HG03354 (cell line): ENCODE measurements around the gene PRTG.
"Not testable (repeated sequence)": the region's sequence is repeated elsewhere in the genome, so short reads cannot be mapped to it uniquely, and the experiment has no call there.

Experiments
- ATAC-seq: cut with Tn5 transposase; IDR thresholded peaks from one replicate; pipeline ENCODE4 v1.9.1; 2021; ENCODE audit warnings: mild to moderate bottlenecking; ENCODE audit not compliant: unreplicated experiment, poor library complexity, severe bottlenecking

The PRTG gene

DNA sequence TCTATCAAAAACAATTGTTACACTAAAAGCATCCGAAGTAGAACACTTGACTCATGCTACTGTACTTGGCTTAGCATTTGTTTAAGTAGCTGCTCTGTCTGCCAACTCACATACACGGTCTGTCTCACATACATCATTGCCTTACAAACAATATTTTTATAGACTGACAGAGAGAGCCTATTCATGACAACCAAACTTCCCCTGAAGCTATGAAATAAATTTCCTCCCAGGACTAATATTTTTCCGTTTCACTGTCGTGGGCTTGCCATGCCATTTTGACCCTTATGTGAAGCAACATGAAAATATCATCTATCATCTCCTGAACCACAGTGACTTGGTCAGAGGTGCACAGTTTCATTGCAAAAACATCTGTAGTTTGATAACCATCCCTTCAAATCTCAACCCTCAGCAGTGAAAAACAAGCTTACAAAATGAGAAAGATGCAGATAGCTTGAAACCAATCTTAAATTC, 88.4 kb downstream of the PRTG start:
- ATAC-seq, result no peak

DNA sequence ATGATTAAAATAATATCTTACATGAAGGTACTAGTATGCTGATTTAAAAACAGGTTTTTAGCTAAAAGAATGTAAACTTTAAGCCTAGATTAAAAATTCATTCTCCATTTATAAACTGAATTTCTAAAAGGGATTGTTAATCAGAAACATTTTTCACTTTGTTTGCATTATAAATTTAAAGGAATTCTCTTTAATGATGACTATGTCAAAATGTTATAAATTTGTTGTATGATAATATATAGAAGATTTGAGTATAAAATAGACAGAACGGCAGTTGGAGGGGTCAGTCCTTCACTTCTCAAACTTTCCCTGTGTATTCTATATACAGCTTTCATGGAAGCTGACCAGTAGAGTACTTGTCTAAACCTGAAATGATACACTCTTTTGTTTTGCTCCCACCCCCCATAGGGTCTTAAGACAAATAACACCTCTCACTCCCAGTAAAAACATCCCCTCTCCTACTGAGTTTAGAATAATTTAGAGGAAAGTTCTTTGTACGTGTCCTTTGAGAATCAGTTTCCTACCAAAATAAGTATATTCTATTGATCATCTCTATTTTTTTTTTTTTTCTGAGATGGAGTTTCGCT, 90.0 kb downstream of the PRTG start:
- ATAC-seq, result no peak

DNA sequence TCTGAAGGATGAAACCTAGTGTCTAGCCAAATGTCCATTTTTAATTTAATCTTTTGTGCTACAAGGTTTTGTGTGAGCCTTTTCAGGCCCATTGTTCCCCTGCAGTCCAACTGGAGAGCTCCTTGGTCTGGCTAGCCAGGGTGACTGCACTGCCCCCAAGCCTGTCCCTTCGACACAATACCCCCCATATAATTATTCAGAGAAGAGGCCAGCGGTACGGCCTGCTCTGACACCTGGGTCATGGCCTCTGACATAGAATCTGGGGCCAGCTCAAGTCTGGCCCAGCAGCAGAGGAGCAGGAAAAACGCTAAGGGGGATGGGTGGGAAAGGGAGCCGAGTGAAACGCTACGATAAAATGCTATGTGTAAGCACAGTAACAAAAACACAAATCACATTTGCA, 90.6 kb downstream of the PRTG start:
- ATAC-seq, result no peak

DNA sequence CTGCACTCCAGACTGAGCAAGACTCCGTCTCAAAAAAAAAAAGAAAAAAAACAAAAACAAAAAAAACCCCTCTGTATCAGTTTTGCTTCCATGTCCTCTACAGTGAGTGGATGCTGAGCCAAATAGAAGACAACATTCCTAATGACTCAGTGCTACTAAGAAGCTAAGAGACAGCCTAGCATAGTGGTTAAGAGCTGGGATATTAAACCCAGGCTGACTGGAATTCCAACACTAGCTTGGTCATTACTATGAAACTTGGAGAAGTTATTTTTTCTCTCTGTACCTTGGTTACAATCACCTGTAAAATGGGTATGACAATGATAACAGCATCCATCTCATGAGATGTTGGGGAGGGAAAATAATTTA, 93.9 kb downstream of the PRTG start:
- ATAC-seq, result no peak

DNA sequence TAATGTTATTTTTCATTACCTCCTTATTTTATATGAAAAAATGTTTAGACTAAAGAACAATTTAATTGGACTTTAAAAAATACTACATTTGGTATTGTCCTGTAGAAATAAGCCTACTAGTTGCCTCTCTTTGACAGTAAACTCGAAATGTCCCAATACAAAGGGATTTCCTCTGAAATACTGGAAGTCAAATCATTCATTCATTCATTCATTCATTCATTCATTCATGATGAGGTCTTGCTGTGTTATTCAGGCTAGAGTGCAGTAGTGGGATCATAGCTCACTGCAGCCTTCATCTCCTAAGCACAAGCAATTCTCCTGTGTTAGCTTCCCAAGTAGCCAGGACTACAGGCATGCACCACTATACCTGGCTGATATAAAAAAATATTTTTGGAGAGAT, 104.2 kb downstream of the PRTG start:
- no peak for ATAC-seq

DNA sequence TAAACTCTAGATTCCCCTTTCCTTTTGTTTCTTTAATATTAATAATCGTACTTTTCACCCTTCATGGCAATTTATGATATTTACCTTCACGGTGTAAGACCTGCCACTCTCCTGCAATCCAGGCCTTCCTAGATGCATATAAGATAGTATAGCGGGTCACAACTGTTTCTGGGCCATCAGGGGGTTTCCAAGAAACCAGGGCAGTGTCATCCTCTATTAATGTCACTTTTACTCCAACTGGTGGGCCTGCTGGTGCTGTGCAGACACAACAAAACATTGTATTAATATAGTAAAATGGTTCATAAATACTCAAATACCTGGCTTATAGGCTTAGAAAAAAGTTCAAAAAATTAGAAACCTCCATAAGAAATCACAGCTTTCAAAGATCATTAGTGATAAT, 105.9 kb downstream of the PRTG start:
- no peak for ATAC-seq

DNA sequence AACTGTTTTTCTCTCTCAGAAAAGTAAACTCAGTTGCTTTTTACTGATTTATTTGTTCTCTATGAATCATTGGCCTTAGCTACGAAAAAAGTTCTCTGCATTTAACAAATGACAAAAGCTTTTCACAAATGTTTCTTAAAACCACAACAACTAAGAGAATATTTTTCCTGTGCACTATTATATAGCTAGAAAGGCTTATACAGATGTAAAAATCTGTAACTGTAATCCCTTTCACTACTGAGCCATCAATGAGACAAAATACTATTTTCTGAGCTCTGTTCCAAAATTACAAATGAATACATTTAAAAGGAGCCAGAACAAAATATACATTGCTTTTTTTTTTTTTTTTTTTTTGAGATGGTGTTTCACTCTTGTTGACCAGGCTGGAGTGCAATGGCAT, 109.2 kb downstream of the PRTG start:
- ATAC-seq, result no peak

DNA sequence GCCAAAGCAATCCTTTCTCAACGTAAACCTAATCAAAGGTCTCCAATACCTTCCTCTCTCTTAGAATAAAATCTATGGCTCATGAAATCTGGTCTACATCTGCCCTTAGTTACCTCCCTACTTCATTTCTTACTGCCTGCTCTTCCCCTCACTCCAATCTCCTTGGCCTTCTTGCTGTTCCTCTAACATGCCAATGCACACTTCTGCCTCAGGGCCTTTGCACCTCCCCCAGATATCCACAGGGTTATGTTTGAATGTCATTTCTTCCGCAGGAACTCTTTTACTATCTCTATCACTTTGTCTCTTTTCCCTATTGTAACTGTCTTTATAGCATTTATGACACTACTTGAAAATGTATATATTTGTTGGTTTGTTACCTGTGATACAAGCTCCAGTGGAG, 110.5 kb downstream of the PRTG start:
- no peak for ATAC-seq

DNA sequence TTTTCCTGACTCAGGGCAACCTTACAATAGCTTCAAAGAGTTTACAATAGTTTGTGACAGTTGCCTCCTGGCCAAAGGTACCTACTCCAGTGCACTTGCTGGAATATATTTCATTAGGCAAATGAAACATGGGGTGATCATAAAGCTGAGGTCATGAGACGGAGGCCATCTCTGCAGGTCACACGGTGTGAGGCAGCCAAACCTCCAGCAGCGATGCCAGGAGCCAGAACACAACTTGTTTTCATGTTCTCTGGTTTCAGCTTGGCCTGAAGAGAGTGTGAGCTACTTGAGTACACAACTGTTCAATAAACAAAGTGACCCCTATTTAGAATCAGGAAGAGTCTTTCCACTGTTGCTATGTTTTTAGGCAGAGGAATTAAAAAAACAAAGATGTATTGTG, 112.1 kb downstream of the PRTG start:
- ATAC-seq, result no peak

DNA sequence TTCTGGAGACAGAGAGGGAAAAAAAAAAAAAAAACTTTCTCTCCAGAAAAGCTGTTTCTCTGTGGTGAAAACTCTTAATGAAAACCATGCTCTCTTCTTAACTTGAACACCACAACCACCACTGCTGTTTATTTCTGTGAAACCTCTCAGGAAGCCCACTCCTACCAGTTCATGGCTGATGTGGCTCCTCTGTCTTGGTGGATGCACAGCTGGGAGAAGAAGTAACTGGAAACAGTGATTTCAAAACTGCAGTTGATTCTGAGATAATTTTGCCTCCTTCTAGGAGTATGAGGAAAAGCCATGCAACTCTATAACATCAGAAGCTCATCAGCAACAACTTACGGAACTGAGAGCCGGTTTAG, 114.6 kb downstream of the PRTG start:
- ATAC-seq, result no peak

DNA sequence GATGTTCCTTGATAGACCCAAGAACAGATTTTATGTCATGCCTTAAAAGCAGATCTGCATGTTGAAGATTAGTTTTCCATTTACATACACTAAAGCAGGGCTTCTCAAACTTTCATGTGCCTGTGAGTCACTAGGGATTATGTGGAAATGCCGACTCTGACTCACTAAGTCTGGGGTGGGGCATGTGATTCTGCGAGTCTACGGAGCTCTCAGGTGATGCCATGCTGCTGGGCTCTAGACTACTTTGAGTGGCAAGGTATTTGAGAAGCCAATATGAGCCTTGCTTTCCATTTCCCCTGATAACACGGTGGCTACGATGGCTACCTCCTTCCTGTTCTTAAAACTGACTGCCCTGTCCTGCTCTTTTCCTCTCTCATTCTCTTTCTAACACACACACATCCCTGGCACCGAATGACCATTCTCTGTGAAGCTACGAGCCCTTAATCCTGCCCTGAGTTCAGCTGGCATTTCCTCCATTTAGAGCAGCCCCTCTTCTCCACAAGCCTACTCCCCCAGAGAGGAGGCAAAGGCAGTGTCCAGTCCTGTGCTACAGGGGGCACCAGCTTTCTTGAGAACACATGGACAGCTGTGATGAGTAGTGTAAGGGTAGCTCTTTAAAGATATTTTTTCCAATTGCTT, 115.1 kb downstream of the PRTG start:
- ATAC-seq, result no peak

DNA sequence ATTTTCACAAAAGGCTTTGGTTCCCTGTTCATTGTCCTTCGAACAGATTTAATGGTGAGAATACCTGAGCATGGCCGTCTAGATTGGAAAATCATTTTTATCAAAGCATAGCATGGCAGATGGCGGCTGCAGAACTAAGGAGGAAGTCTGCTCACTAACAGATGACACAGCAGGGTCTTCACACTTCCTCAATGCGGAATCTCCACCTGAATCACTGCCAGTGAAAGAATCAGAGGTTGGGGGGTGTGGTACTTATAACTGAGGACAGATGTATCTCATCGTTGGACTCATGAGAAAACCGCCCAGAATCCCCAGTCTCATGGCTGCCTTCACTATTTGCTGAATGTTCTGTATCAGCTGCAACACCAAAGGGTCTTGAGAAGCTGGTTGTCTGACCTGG, 123.2 kb downstream of the PRTG start:
- ATAC-seq, result no peak

DNA sequence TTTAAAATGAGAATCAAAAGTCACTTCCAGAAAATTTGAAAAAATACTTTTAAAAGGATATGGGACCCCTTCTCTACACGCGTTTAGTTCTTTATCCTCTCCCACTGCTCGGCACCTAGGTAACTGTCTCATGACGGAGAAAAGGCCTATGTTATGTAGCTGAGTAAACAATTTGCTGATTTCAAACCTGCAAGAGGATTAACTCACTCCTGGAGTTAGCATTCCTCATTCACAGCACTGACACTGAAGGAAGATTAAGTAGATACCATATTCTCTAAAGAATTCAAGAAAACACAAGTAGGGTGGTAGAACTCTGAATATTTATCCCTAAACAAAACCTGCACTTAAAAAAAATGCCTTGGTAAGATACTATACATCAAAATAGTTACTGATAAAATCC, 124.6 kb downstream of the PRTG start:
- no peak for ATAC-seq

DNA sequence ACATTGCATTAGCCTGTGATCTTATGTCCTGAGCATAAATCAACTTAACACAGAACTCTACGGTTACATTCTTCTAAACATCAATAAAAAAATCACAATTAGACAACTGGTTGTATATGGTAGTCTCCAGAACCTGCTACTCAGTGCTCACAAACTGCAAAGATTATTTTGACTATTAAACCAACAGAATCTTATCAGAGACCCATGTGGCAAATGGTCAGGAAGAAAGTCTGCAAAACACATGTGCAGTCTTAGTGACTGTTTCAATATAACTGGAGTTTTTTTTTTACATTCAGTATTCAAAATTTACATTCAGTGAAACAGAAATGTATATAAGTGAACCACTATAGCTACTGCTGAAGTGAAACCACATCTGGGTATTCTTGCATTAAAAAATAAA, 127.5 kb downstream of the PRTG start:
- no peak for ATAC-seq

DNA sequence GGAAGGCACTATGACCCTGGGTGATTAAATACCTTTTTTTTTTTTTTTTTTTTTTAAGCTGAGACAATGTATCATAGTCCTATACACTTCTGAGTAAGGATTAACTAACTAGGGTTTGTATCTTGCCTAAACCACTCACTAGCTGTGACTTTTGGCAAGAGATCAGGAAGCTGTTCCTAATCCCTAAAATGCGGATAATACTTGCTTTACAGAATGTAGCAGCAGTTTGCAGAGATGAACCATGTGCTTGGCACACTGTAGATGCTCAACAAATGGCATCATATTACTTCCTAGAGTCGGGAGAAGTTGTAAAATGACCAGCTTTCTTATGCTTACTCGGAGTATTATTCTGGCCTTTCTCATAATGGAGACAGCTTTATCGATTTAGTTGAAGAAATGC, 129.2 kb downstream of the PRTG start:
- ATAC-seq, result no peak

DNA sequence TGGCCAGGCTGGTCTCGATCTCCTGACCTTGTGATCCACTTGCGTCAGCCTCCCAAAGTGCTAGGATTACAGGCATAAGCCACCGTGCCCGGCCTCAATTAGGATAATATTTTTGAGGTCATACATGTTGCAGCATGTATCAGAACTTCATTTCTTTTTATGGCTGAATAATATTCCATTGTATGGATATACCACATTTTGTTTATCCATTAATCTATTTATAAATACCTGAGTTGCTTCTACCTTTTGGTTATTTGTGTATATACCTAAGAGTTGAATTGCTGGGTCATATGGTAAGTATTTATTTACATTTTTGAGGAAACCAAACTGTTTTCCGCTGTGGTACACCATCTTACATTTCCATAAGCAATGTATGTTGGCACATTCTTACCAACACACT, 136.7 kb downstream of the PRTG start:
- ATAC-seq, result no peak

DNA sequence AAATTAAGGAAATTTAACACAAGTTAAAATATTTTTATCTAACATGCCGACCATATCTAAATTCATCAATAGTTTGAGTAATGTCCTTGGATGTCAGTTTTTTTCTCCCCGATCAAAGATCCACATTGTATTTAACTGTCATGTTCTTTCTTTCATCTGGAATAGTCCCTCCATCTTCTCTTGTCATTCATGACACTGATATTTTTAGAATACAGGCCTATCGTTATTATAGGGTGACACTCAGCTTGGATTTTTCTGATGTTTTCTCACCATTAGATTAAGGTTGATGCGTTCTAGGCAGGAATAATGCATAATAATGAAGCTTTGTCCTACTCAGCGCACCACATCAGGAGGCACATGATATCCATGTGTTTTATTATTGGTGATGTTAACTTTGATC, 141.6 kb downstream of the PRTG start:
- ATAC-seq, result no peak

DNA sequence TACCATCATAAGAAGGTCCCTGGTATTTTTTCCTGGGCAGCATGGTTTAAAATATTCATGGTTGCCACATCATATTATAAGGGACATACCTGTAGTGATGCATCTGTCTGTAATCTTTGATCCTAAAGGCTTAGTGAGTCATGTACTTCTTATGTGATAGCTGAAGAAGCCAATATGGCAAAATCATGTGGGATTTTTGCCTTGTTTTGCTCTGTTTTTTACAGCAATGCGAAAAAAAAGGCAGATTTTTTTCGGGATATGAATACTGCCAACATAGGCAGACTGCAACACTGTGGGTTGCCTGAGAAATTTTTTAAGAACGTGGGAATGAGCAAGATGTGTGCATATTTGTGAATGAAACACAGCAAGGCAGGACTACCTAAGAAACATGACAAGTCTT, 143.5 kb downstream of the PRTG start:
- no peak for ATAC-seq

DNA sequence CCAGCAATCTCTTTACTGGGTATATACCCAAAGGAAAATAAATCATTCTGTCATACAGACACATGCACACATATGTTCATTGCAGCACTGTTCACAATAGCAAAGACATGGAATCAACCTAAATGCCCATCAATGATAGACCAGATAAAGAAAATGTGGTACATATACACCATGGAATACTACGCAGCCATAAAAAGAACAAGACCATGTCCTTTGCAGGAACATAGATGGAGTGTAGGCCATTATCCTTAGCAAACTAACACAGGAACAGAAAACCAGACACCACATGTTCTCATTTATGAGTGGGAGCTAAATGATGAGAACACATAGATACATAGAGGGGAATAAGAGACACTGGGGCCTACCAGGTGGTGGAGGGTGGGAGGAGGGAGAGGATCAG, 149.9 kb downstream of the PRTG start:
- ATAC-seq, result not testable (repeated sequence)

DNA sequence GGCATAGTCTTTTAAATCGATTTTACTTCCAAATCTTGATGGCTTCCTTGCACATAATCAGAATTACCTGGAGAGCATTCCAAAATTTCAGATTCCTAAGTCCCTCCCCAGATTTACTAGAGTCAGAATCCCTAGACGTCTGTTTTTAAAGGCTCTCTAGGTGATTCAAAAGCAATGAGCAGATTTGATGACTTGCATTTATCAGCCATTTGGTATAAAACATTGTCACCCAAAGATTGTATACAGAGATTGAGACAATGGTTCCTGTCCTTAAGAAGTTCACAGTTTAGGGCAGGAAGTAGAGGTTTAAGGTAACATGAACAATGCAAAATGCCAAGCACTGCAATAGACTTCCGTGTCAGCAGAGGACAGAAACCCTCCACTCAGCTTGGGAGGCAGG, 152.2 kb downstream of the PRTG start:
- no peak for ATAC-seq

DNA sequence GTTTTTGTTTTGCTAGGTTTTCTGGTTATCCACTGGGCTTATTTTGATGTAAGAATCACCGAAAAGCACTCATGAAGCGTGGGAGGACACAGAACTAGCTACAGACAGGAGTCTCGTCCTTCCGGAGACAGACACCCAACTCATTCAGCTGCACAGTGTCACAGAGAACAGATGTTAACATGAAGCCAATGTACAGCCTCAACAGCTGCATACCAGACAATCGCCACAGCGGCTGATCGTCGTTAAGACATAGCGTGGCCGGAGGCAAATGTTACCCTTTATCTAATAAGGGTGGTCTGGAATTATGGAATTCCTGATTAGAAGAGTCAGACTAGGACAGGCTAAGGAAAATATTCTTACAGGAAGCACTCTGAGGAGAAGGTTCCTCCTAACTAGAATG, 153.7 kb downstream of the PRTG start:
- no peak for ATAC-seq

DNA sequence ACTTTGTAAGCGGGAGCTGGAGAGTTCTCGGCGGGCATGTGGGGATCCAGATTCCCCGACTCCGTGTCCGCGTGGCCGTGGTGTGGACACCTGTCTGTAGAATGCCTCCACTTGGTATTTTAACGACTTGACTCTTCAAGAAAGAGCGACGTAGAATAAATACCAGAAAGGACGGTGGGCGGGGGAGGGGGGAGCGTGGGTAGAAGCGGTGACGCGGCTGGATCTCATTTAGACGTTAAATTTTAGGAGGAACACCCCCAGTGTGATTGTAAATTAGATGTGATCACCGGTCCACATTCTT, 154.2 kb downstream of the PRTG start:
- ATAC-seq, result no peak
